HEK293 (cell line): Measurements from ENCODE around the gene MAFF.

Source experiments
- ELK4 ChIP-seq: IDR thresholded peaks from 2 replicates; pipeline ENCODE4 v1.6.1; 2011; ENCODE audit warnings: mild to moderate bottlenecking, low read depth, low read length, borderline replicate concordance
- INSM2 ChIP-seq: fragments of 450-650 bp; formaldehyde crosslinking; IDR thresholded peaks from 2 replicates; pipeline ENCODE4 v1.5.1; 2016; ENCODE audit warnings: missing biosample characterization, missing genetic modification characterization
- ZNF398 ChIP-seq: fragments of 450-650 bp; formaldehyde crosslinking; IDR thresholded peaks from 2 replicates; pipeline ENCODE4 v1.5.1; 2017; ENCODE audit warnings: missing biosample characterization, missing genetic modification characterization

GRCh38 chr22:38171927-38172831 lies 29.6 kb upstream of the MAFF start:
- TF ChIP-seq INSM2 (tag by site-specific recombination) (no peak), ELK4 (no peak), ZNF398 (tag by site-specific recombination) (no peak)
